NCI-H187 treated with DMSO at 0.1 percent for 48 hours (cell line): ENCODE data around the gene BEND4.
"Not testable (repeated sequence)": the region's sequence is repeated elsewhere in the genome, so short reads cannot be mapped to it uniquely, and the experiment has no call there.

ENCODE experiments used
- DNase-seq: peaks from one replicate; lab custom pipeline; 2025; lab: John Stamatoyannopoulos, UW

BEND4 gene

DNA sequence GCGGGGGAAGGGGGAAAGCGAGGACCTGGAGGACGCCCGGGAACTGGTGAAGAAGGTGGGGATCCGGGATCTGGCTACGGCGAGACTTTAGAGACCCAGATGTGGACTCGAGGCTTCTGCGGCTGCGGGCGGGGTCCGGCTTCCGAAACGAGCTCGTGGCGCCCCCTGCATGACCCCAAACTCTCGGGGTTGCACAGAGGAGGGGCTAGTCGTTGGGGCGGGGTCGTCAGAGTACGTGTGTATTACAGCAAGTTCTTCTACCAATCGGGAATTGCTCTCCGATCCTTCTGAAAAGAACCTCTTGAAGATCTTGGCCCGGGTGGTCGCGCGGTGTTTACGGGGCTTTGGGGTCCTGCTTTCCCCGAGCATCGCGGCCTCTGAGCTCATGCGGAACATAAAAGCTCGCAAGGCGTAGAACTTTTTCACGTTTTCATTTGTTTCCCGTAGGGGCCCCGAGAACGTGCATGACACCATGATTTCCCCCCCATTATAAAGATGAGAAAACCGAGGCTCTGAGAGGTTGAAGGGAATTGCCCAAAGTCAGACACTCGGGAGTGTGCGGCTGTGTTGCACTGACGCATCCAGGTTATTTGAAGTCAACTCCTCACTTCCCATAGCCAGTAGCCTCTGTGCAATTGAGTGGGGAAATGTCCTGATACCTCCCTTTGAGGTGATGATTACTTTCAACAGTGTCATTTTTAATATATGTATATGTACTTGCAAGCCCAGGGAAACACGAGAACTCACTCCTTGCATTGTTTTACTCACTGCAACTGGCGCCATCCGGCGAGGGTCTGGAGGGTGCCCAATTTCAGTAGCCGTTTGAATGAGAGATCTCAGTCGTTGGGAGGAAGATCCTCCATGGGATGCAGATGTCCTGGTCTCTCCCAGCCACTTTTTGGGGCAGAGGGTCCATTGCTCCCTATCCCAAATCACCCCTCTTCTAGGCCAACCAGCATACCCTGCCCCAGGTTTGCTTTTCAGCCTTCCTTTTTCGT, at the start of gene BEND4:
Gene BEND4, minus strand, starts transcription at position 149 of the 998 bp plus-strand sequence. CDS start 512 bp downstream, outside the sequence.
- no peak for DNase-seq

DNA sequence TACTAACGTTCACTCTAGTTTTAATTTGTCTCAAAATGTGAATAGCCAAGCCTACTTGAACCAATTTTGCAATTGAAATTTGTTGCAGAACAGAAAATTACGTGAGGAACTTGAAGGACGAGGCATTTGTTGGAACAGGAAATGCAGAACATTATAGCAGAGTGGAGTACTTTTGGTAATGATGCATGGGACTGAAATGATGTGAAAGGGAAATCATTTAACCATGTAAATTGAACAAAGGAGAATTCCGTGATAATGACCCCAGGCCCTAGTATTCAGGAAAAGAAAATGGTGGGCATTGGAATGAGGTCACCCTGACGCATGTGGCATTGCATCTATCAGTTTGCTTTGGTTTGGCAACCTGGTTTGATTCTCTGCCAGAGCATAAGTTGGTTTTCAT, 44.9 kb upstream of the BEND4 start:
- DNase-seq = no peak

DNA sequence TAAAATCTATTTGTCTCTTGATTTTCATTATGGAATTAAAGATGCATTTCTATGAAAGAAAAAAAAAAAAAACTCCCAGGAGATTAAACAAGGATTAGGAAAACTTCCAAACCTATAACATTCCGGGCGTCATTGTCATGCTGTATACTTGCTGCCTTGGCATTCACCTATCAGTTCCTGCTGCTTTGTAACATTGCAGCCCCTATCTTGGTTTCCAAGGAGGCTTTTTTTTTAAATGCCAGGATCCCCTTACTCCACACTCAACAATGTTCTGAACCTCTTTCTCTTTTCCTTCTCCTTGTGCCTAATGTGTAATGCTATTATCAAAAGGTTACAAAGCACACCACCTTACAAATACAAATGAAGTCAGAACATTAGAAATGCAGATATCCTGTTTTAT, 20.5 kb upstream of the BEND4 start:
- no peak for DNase-seq

- no peak for DNase-seq
Measured at GRCh38 chr4:42172128-42172790, 19.8 kb upstream of the BEND4 start.

- DNase-seq = no peak
Measured at GRCh38 chr4:42167709-42168108, 15.3 kb upstream of the BEND4 start.

DNA sequence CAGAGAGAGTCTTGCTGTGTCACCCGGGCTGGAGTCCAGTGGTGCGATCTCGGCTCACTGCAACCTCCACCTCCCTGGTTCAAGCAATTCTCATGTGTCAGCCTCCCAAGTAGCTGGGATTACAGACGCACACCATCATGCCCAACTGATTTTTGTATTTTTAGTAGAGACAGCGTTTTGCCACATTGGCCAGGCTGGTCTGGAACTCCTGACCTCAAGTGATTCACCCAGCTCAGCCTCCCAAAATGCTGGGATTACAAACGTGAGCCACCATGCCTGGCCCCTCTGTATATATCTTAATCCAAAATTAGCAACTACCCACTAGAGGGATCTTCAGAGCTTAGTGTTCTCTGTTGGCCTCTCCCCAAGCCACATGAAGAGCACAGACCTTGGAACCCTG, 13.7 kb upstream of the BEND4 start:
- not testable (repeated sequence) for DNase-seq

GRCh38 chr4:42159271-42160001, 7.0 kb upstream of the BEND4 start:
- no peak for DNase-seq

- DNase-seq = no peak
Measured at GRCh38 chr4:42151568-42152506, 618 bp downstream of the BEND4 start.

- DNase-seq = no peak
Measured at GRCh38 chr4:42150653-42151567, 1.5 kb downstream of the BEND4 start.

DNA sequence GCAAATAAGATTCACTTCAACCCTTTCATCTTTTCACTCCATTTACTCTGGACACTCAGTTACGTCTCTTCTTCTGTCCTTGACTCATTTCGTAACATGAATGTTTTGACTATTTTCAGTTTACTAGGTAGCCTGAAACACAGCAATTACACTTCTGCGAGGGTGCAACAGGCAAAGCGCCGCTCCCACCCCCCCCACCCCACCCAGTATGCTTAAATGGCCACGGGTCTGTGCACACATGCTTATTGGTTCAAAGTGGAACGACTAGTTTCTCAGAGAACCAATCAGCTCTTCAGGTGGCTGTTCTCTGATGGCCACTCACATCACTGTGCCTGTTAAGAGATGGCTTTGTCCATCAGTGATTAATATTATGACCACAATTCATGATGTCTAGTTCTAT, 3.5 kb downstream of the BEND4 start:
- no peak for DNase-seq

GRCh38 chr4:42148425-42148824, 4.0 kb downstream of the BEND4 start:
- no peak for DNase-seq

- no peak for DNase-seq
Measured at GRCh38 chr4:42144028-42144427, 8.4 kb downstream of the BEND4 start.

DNA sequence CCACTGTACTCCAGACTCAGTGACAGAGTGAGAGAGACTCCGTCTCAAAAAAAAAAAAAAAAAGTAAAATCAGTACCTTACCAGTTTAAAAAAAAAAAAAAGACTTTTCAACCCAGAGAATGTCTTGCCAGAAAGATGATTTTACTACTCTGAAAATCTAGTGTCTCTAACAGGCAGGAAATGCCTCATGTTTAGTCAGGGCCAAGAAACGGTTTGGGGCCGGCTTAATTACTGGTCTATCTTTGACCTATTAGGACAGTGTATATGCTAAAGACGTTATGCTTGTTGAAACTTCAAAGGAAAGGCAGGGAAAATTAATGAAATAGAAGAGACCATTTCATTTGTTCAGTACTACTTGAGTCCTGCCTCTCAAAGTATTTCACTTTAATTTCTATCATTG, 9.9 kb downstream of the BEND4 start:
- no peak for DNase-seq

DNA sequence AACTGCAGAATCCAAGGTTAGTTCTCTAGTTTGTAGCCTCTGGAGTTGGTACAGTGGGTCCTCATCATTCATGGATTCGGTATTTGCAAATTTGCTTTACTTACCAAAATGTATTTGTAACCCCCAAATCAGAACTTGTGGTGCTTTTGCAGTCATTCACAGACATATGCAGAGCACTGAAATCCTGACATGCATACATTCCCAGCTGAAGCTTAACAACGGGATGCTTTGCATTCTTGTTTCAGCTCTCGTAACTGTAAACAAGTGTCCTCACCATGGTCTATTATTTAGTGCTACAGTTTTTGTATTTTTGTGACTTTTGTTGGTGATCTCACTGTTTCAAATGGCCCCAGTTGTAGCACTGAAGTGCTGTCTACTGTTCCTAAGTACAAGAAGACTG, 16.1 kb downstream of the BEND4 start:
- DNase-seq = no peak

DNA sequence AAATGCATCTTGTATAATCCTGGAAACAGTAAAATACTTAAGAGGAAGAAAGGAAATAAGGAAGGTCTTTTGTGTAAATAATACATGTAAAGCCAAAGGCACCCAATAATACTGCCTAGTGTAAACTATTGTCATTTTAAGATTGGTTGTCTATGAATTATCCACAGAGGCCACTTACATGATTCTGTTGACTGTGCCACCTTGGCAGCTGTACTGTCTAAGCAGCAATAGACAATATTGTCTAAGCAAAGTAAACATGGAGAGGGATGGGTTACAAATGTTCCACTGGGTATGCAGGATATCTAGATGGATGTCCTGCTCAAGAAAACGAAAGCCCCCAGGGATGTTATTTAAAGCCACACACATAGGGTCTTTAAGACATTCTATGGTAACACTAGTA, 19.4 kb downstream of the BEND4 start:
- no peak for DNase-seq

DNA sequence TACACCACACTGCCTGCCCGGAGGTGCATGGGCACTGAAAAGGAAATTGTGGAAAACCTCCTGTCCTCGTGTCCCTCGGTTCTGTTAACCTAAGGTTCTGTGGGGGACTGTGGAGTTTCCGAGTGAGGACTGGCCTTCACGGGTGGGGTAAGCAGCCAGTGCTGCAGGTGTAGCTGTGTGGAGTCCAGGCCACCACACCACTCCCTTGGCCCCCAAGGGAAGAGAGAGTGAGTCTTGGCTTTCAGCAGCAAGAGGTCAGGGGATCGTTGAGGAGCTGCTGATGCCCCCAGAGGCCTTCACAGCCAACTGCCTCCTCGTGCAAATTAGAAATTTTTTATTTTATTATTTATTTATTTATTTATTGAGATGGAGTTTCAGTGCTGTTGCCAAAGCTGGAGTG, 20.4 kb downstream of the BEND4 start:
- DNase-seq = no peak

GRCh38 chr4:42123071-42123644, 29.3 kb downstream of the BEND4 start:
- DNase-seq = no peak

GRCh38 chr4:42122237-42122636, 30.2 kb downstream of the BEND4 start:
- DNase-seq = no peak

- no peak for DNase-seq
Measured at GRCh38 chr4:42119886-42120285, 32.6 kb downstream of the BEND4 start.

DNA sequence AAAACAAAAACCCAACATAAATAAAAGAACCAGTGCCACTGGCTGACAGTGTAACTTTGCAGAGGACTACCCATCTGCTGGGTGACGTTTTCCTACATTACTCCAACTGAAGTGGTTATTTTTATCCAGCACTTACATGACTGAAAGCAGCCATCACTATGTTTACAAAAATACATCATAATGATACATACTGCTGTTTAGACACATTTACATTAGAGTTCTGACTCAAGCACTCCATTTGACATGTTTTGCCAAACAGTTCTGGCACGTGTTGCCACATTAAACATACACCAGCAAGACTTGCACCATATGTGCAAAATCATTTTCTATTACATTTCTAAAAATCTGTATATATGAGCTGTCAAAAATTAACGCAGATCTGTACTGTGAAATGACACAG, 39.6 kb downstream of the BEND4 start:
- DNase-seq = no peak
